Endothelial cell of coronary artery (primary cell): ENCODE measurements around the gene UTP18. TPM values are rescaled to one million over a fixed set of nuclear protein-coding genes. Genes with fewer than 3 reads are reported as not detected.

ENCODE experiments used
- total RNA-seq: library from RNA; depleted of rRNA; stranded (reverse); fragments of >200 nt; gene quantifications from 2 replicates; pipeline ENCODE4 v1.2.3, GENCODE V29; 2014

UTP18 gene
- 30.6 and 45.6 TPM in 2 replicates for total RNA-seq

DNA sequence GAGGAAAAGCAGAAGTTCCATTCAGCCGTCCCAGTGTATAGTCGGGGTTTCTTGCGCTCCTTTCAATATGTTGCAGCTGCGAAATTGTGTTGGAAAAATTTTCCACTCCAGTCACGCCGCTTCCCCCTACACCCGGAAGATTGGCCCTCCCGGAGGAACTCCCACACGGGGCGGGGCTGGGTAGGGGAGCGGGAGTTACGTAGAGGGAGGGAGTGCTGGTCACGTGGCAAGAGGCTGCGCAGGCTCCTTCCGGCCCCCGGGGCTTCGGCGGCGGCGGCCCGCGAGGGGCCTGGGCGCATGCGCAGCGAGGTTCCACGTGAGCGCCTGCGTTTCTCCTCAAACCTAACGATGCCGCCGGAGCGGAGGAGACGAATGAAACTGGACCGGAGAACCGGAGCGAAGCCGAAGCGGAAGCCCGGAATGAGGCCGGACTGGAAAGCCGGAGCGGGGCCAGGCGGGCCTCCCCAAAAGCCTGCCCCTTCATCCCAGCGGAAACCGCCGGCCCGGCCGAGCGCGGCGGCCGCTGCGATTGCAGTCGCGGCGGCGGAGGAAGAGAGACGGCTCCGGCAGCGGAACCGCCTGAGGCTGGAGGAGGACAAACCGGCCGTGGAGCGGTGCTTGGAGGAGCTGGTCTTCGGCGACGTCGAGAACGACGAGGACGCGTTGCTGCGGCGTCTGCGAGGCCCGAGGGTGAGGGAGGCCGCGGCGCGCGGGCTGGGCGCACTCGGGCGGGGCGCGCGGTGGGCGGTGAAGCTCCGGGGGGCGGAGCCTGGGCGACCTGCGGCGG, at the start of gene UTP18:
UTP18 (plus strand) TSS at position 310 of the 787 bp plus-strand sequence; CDS start at position 349, 39 bp downstream.

DNA sequence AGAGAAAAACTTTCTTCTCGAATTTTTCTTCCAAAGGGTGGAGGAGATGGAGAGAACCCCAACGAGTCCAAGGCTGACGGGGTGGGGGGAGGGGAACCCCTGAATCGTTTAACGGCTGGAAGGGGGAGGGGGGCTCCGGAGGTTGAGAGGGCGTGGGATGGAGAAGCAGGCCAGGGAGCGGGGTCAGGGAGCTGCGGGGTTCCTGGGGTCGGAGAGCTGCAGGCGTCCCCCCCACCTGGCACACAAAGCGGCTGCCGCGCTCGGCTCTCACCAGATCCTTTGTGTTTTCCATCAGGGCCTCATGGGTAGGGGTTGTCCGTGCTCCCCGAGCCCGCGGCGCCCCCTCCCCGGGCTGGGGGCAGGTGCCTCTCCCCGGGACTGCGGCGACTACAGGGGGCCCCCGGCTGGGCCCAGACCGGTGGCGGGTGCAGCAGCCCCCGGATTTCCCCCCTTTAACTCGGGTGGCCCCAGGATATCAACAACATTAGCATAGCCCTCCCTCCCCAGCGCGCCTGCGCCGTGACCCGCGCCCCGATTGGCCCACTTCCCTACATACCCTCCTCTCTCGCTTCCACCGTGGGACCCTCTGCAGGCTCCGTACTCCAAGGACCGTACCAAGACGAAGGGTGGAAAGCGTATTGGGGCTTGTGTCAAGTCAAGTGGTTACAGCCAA, 646 bp upstream of the UTP18 start, which contains the start of gene MBTD1:
MBTD1 (minus strand) TSS at position 486 of the 673 bp plus-strand sequence. CDS start 34,888 bp downstream, outside the sequence.

Other genes starting within 250 kb of the UTP18 start
- 77.7 and 106 TPM in 2 replicates for gene SPAG9, start 139.7 kb upstream of the UTP18 start, total RNA-seq
- gene NME1, start 107.0 kb upstream of the UTP18 start, total RNA-seq: 136 and 216 TPM in 2 replicates
- gene NME2, start 94.1 kb upstream of the UTP18 start, total RNA-seq: 644 and 722 TPM in 2 replicates
- 11.5 and 15.2 TPM in 2 replicates for gene MBTD1, start 497 bp upstream of the UTP18 start, total RNA-seq